Astrocyte of the cerebellum (primary cell): ENCODE results near the gene MAOA.

Source experiments
- DNase-seq: peaks from one replicate; pipeline ENCODE4 v3.0.0-alpha.2; 2011; ENCODE audit warnings: low read depth
- H3K4me3 ChIP-seq: 2 replicates; pipeline ENCODE4 v1.5.1; 2011; ENCODE audit warnings: mild to moderate bottlenecking, low read depth, low read length, moderate library complexity
- CTCF ChIP-seq: IDR thresholded peaks from 2 replicates; pipeline ENCODE4 v1.5.1; 2012; ENCODE audit warnings: low read length, low read depth, moderate library complexity, mild to moderate bottlenecking; ENCODE audit errors: missing control alignments
- in situ Hi-C: cut with HindIII; loops from 2 replicates; pipeline ENCODE4 v1.10.0; 2017; ENCODE audit warnings: low sequenced_read_pairs

Gene MAOA

GRCh38 chrX:43731086-43731485, 75.0 kb downstream of the MAOA start:
- no peak for TF ChIP-seq CTCF
- in situ Hi-C loops: no loop called here
- no peak for DNase-seq
- no peak overlapping the region for H3K4me3 ChIP-seq

GRCh38 chrX:43733699-43734098, 77.6 kb downstream of the MAOA start:
- no peak for TF ChIP-seq CTCF
- DNase-seq: no peak
- in situ Hi-C loops: no loop called here
- no peak overlapping the region for H3K4me3 ChIP-seq

GRCh38 chrX:43734444-43734843, 78.3 kb downstream of the MAOA start:
- H3K4me3 ChIP-seq: no peak overlapping the region
- in situ Hi-C loops: no loop called here
- no peak for TF ChIP-seq CTCF
- DNase-seq: no peak

- in situ Hi-C loops: no loop called here
- H3K4me3 ChIP-seq: no peak overlapping the region
- no peak for TF ChIP-seq CTCF
- DNase-seq: no peak
Measured at GRCh38 chrX:43735534-43735933, 79.4 kb downstream of the MAOA start.

GRCh38 chrX:43735957-43736356, 79.9 kb downstream of the MAOA start:
- in situ Hi-C loops: no loop called here
- no peak for TF ChIP-seq CTCF
- no peak for DNase-seq
- H3K4me3 ChIP-seq: no peak overlapping the region

- DNase-seq: peak; percentile 19
- no peak for TF ChIP-seq CTCF
- H3K4me3 ChIP-seq: no peak overlapping the region
- in situ Hi-C loops: no loop called here
Measured at GRCh38 chrX:43741843-43742573, 85.9 kb downstream of the MAOA start.
